HepG2 (cell line): ENCODE measurements around the gene PHF14. TPM values are rescaled to one million over a fixed set of nuclear protein-coding genes. Genes with fewer than 3 reads are reported as not detected.
"Not testable (repeated sequence)": the region's sequence is repeated elsewhere in the genome, so short reads cannot be mapped to it uniquely, and the experiment has no call there.

ENCODE experiments used
- ATAC-seq: fragments of 200-7000 bp; cut with Tn5 transposase; 3 replicates; pipeline ENCODE4 v1.9.1; 2020; ENCODE audit warnings: mild to moderate bottlenecking, moderate library complexity
- BruUV-seq: library from RNA; stranded (reverse); fragments of 400-500 nt; replicated peaks from 2 replicates; lab custom pipeline; 2021; lab: Mats Ljungman, UMichigan
- CTCF ChIA-PET: fragments of 300-600 bp; formaldehyde crosslinking; extraction: SDS; loops from one replicate; lab custom pipeline; 2021; ENCODE audit warnings: low total read pairs, inconsistent platforms, low intra/inter-chr PET ratio; lab: Yijun Ruan, JAX
- POLR2A ChIA-PET: fragments of 350-600 bp; sonication (Branson Sonifier 250); formaldehyde crosslinking; loops from one replicate; lab custom pipeline; 2020; ENCODE audit warnings: antibody characterized with exemption, inconsistent platforms; lab: Yijun Ruan, JAX
- DNase-seq: peaks from one replicate; pipeline ENCODE4 v3.0.0-alpha.2; 2015; ENCODE audit warnings: low spot score
- FAIRE-seq: peaks from 3 replicates; lab custom pipeline; 2011; peaks lifted over from hg19 to GRCh38; lab: Jason Lieb, UNC
- H2AFZ ChIP-seq: one replicate; pipeline ENCODE4 v1.6.1; 2011; ENCODE audit warnings: low read length, inconsistent platforms
- H3K27ac ChIP-seq: fragments of 300-600 bp; 3 replicates; pipeline ENCODE4 v1.8.0; 2011; ENCODE audit warnings: mixed run types, mild to moderate bottlenecking, mixed read lengths, low read length, inconsistent platforms; ENCODE audit not compliant: insufficient read depth; ENCODE audit errors: extremely low read length
- H3K27me3 ChIP-seq, 2 experiments: fragments of 200-600 bp in 1 of 2; 2 replicates in 1 of 2; 3 replicates in 1 of 2; pipeline versions ENCODE4 v1.6.0 to v1.8.0; 2011; ENCODE audit warnings: low read length in 2 of 2, mild to moderate bottlenecking in 2 of 2, moderate library complexity in 2 of 2, inconsistent platforms in 1 of 2; ENCODE audit not compliant: insufficient read depth in 2 of 2, control insufficient read depth in 1 of 2
- H3K36me3 ChIP-seq, 2 experiments: fragments of 200-600 bp in 1 of 2; replicated peaks in 1 of 2; 2 replicates in 1 of 2; 3 replicates in 1 of 2; pipeline versions ENCODE4 v1.5.1 to v1.8.0; 2011; ENCODE audit warnings: low read length in 2 of 2, inconsistent platforms in 1 of 2; ENCODE audit not compliant: insufficient read depth in 2 of 2, control insufficient read depth in 1 of 2
- H3K4me1 ChIP-seq: 2 replicates; pipeline ENCODE4 v1.5.1; 2012; ENCODE audit warnings: low read length, inconsistent platforms; ENCODE audit not compliant: insufficient read depth
- H3K4me2 ChIP-seq: 2 replicates; pipeline ENCODE4 v1.6.0; 2011; ENCODE audit warnings: low read depth, low read length, inconsistent platforms
- H3K4me3 ChIP-seq, 3 experiments: fragments of 200-600 bp in 1 of 3; sonication (generic), shearing (Covaris generic) in 1 of 3; replicated peaks in 1 of 3; 2 replicates each; pipeline ENCODE4 v1.5.1; 2011 to 2016; ENCODE audit warnings: low read length in 3 of 3, inconsistent platforms in 2 of 3, low read depth in 2 of 3, mild to moderate bottlenecking in 2 of 3, control low read depth in 1 of 3, mixed read lengths in 1 of 3; ENCODE audit not compliant: insufficient read depth in 1 of 3
- H3K79me2 ChIP-seq: one replicate; pipeline ENCODE4 v1.6.1; 2011; ENCODE audit warnings: low read length, inconsistent platforms; ENCODE audit not compliant: insufficient read depth
- H3K9ac ChIP-seq: 2 replicates; pipeline ENCODE4 v1.6.0; 2011; ENCODE audit warnings: mild to moderate bottlenecking, low read depth, low read length, inconsistent platforms; ENCODE audit not compliant: insufficient read depth
- H3K9me3 ChIP-seq: 2 replicates; pipeline ENCODE4 v1.5.1; 2012; ENCODE audit warnings: mild to moderate bottlenecking, low read length
- H4K20me1 ChIP-seq: 2 replicates; pipeline ENCODE4 v1.6.0; 2011; ENCODE audit warnings: inconsistent platforms, mild to moderate bottlenecking, low read length, moderate library complexity; ENCODE audit not compliant: insufficient read depth
- RFXANK ChIP-seq: IDR thresholded peaks from 2 replicates; pipeline ENCODE4 v1.6.1; 2016
- ZNF33B ChIP-seq: sonication (generic); formaldehyde crosslinking; IDR thresholded peaks from 2 replicates; pipeline ENCODE4 v1.5.1; 2020; ENCODE audit warnings: mild to moderate bottlenecking, missing genetic modification reagents
- ZNF367 ChIP-seq: sonication (generic); formaldehyde crosslinking; IDR thresholded peaks from 2 replicates; pipeline ENCODE4 v1.4.0; 2020; ENCODE audit warnings: missing genetic modification reagents, borderline replicate concordance
- ZNF558 ChIP-seq: sonication (generic); formaldehyde crosslinking; IDR thresholded peaks from 2 replicates; pipeline ENCODE4 v1.9.0; 2022; ENCODE audit warnings: mild to moderate bottlenecking, missing genetic modification reagents, borderline replicate concordance
- ZNF644 ChIP-seq: IDR thresholded peaks from 2 replicates; pipeline ENCODE4 v1.6.1; 2016; ENCODE audit warnings: low read depth
- ZSCAN12 ChIP-seq: sonication (generic); formaldehyde crosslinking; IDR thresholded peaks from 2 replicates; pipeline ENCODE4 v1.9.0; 2021; ENCODE audit warnings: mild to moderate bottlenecking, missing genetic modification reagents
- WGBS: methylation state at CpG from one replicate; pipeline ENCODE4 v1.1.6; 2017; ENCODE audit warnings: low lambda C conversion rate; 5-methylcytosine and 5-hydroxymethylcytosine counted together
- in situ Hi-C: cut with HindIII; loops from 2 replicates; pipeline ENCODE4 v1.10.0; 2017; ENCODE audit warnings: low pct_unique_long_range_greater_than_20kb; ENCODE audit not compliant: extremely low pct_ligation_motif_present
- intact Hi-C: fragments of 100-400 bp; cut with micrococcal nuclease; formaldehyde crosslinking; loops from one replicate; pipeline ENCODE4 v1.10.0; 2022; ENCODE audit not compliant: unreplicated experiment
- polyA plus RNA-seq, 8 experiments: library from polyadenylated mRNA; depleted of rRNA in 3 of 8; stranded (reverse) in 7 of 8; unstranded in 1 of 8; fragments of >200 nt; fragmentation: Illumina TruSeq in 4 of 8; extraction: Trizol in 4 of 8; gene quantifications; 2 replicates each; pipeline versions ENCODE4 v1.2.1 to v1.2.3, GENCODE V29; 2011 to 2016; ENCODE audit warnings: low read depth in 4 of 8, missing spikeins in 1 of 8, mixed read lengths in 1 of 8; ENCODE audit not compliant: insufficient read depth in 1 of 8
- total RNA-seq, 5 experiments: library from RNA; depleted of rRNA; stranded (reverse); fragments of >200 nt; fragmentation: Illumina TruSeq; extraction: Trizol; gene quantifications; 2 replicates each; pipeline ENCODE4 v1.2.3, GENCODE V29; 2016; ENCODE audit warnings: low read depth in 1 of 5
- TF ChIP-seq, protein P1 (sequence below): fragments of 450-650 bp; IDR thresholded peaks from 2 replicates; pipeline ENCODE4 v1.6.1; 2017

Gene PHF14
- total and polyA plus RNA-seq, 2 of the 13 experiments (the other 11 are each of a cell fraction or from before 2014, with no cell fraction given) = 18.9 to 68.7 TPM

DNA sequence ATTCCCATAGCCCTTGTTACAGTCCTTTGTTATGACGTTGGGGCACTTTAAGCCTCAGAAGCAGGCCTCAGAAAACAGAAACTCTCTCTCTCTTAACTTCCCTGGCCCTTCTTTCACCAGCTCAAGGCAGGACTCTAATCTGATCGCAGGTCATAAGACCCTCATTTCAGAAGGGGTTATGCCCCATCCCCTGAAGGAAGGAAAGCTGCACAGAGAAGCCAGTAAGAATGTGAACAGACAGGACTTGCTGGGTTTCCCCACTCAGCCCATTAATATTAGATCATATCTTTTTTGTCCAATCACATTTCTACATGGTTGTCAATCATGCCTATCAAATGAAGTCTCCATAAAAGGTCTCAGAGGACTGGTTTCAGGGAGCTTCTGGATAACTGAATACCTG lies 49.3 kb upstream of the PHF14 start:
- no peak for DNase-seq
- intact Hi-C loops (no loop called here), in situ Hi-C loops (no loop called here)
- H3K36me3 ChIP-seq = no peaks in the 10 kb centered on the region
- H3K4me3 ChIP-seq = no peak overlapping the region
- no TSS peak for BruUV-seq
- no peak for ATAC-seq
- CTCF ChIA-PET = no interaction called here
- no peak for FAIRE-seq
- H3K27me3 ChIP-seq = no peaks in the 10 kb centered on the region
- no peak overlapping the region for H3K4me2 ChIP-seq
- no peaks in the 10 kb centered on the region for H4K20me1 ChIP-seq
- POLR2A ChIA-PET = no interaction called here
- H3K9me3 ChIP-seq = no peaks in the 10 kb centered on the region
- H3K4me1 ChIP-seq = no peaks in the 10 kb centered on the region
- H2AFZ ChIP-seq = no peak overlapping the region
- no peak overlapping the region for H3K9ac ChIP-seq
- no peak overlapping the region for H3K27ac ChIP-seq
- TF ChIP-seq ZNF33B (CRISPR knock-in tag) = no peak
- TF ChIP-seq ZNF367 (CRISPR knock-in tag) = no peak
- no peak for TF ChIP-seq ZSCAN12
- TF ChIP-seq ZNF644 = no peak
- TF ChIP-seq ZNF558 (CRISPR knock-in tag) = no peak
- no peak for TF ChIP-seq RFXANK
- TF ChIP-seq, protein P1, sequence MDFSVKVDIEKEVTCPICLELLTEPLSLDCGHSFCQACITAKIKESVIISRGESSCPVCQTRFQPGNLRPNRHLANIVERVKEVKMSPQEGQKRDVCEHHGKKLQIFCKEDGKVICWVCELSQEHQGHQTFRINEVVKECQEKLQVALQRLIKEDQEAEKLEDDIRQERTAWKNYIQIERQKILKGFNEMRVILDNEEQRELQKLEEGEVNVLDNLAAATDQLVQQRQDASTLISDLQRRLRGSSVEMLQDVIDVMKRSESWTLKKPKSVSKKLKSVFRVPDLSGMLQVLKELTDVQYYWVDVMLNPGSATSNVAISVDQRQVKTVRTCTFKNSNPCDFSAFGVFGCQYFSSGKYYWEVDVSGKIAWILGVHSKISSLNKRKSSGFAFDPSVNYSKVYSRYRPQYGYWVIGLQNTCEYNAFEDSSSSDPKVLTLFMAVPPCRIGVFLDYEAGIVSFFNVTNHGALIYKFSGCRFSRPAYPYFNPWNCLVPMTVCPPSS = no peak
- WGBS = 0% methylated on average over 2 of the region's 2 CpGs
- no peaks in the 10 kb centered on the region for H3K79me2 ChIP-seq

DNA sequence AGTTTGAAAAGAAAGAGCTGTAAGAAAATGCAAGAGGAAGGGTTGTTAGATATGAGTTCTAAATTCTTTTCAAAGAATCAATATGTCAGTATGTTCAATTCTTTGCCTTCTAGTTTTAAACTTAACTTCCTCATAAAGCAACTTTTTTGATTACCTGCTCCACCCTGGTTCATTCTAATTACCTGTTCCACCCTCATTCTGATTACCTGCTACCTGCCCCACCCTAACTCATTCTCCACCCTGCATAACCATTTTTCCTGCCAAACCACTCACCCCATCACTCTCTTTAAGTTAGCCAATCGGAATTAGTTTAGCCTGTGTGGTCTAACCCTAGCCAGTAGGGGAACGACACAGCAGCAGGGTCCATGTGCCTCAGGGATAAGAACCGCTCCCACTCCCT lies 45.5 kb upstream of the PHF14 start:
- FAIRE-seq, H3K36me3 ChIP-seq, H3K27ac ChIP-seq, intact Hi-C loops, H3K27me3 ChIP-seq, in situ Hi-C loops, H3K4me3 ChIP-seq, DNase-seq, H3K4me2 ChIP-seq, BruUV-seq, H3K9me3 ChIP-seq, ATAC-seq, H2AFZ ChIP-seq, H4K20me1 ChIP-seq, H3K4me1 ChIP-seq, CTCF ChIA-PET, H3K9ac ChIP-seq, H3K79me2 ChIP-seq: not testable (repeated sequence)
- WGBS = 83% methylated on average over 3 of the region's 3 CpGs
- POLR2A ChIA-PET = interaction anchor here (1.5 kb wide), 1 partner anchor 12 kb away, joined by 3 read pairs; a partner anchor contains a TSS
